ENCODE measurements around the gene DNHD1.

- no peak for TF ChIP-seq JUNB (CRISPR knock-in tag; IDR thresholded peaks at IDR 0.05; ENCODE audit: borderline replicate concordance)
- TF ChIP-seq POLR2A (IDR thresholded peaks at IDR 0.05; ENCODE audit: insufficient read depth in 1 of 2, low read depth in 2 of 2, low read length in 2 of 2), result no peak
- TF ChIP-seq, protein P1, sequence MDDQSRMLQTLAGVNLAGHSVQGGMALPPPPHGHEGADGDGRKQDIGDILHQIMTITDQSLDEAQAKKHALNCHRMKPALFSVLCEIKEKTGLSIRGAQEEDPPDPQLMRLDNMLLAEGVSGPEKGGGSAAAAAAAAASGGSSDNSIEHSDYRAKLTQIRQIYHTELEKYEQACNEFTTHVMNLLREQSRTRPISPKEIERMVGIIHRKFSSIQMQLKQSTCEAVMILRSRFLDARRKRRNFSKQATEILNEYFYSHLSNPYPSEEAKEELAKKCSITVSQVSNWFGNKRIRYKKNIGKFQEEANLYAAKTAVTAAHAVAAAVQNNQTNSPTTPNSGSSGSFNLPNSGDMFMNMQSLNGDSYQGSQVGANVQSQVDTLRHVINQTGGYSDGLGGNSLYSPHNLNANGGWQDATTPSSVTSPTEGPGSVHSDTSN (CRISPR knock-in tag; IDR thresholded peaks at IDR 0.05; ENCODE audit: borderline replicate concordance), result no peak
Measured at GRCh38 chr11:6458352-6459098, 38.6 kb upstream of the DNHD1 start.

Data from HepG2 (cell line).